B cell (primary cell): ENCODE results near the gene CHST11. TPM values are rescaled to one million over a fixed set of nuclear protein-coding genes. Genes with fewer than 3 reads are reported as not detected.
A peak's percentile ranks its signal among the peaks of the same experiment; 100 is the strongest.

Source experiments
- ATAC-seq: fragments of 200-7000 bp; cut with Tn5 transposase; one replicate; pipeline ENCODE4 v1.10.0; 2021; ENCODE audit warnings: low read depth, mild to moderate bottlenecking, moderate number of reproducible peaks, moderate library complexity
- CTCF ChIA-PET: fragments of 350-600 bp; sonication (Branson Sonifier 250); formaldehyde crosslinking; loops from one replicate; lab custom pipeline; 2021; ENCODE audit warnings: antibody characterized with exemption, inconsistent platforms; lab: Charles Lee
- POLR2A ChIA-PET: fragments of 350-600 bp; sonication (Branson Sonifier 250); formaldehyde crosslinking; loops from one replicate; lab custom pipeline; 2021; ENCODE audit warnings: antibody characterized with exemption; lab: Charles Lee
- DNase-seq: peaks from one replicate; pipeline ENCODE4 v3.0.0; 2013
- H2AFZ ChIP-seq: 2 replicates; pipeline ENCODE4 v1.6.1; 2012; ENCODE audit warnings: mild to moderate bottlenecking, low read depth, low read length; ENCODE audit not compliant: insufficient read depth, poor library complexity, severe bottlenecking
- H3K27ac ChIP-seq, 2 donors: 1 replicate in 1 of 2; 2 replicates in 1 of 2; pipeline ENCODE4 v1.5.1; 2012 to 2013; ENCODE audit warnings: low read length in 2 of 2, mild to moderate bottlenecking in 2 of 2, moderate library complexity in 1 of 2
- H3K27me3 ChIP-seq, 4 experiments: fragments of 200-600 bp in 1 of 4; sonication (generic) in 1 of 4; replicated peaks in 1 of 4; 1 replicate in 2 of 4; 2 replicates in 2 of 4; pipeline versions ENCODE4 v1.6.1 to v1.7.0; 2013 to 2016; ENCODE audit warnings: low read length in 3 of 4, mild to moderate bottlenecking in 2 of 4, mixed read lengths in 1 of 4, moderate library complexity in 1 of 4; ENCODE audit not compliant: insufficient read depth in 4 of 4, control insufficient read depth in 3 of 4; ENCODE audit errors: control extremely low read depth in 1 of 4
- H3K36me3 ChIP-seq, 2 experiments: replicated peaks in 1 of 2; 1 replicate in 1 of 2; 2 replicates in 1 of 2; pipeline versions ENCODE4 v1.6.1 to v1.7.1; 2013; ENCODE audit warnings: low read length in 1 of 2; ENCODE audit not compliant: insufficient read depth in 2 of 2, control insufficient read depth in 1 of 2; ENCODE audit errors: control extremely low read depth in 1 of 2, extremely low read depth in 1 of 2
- H3K4me1 ChIP-seq, 2 donors: fragments of 200-600 bp in 1 of 2; sonication (generic) in 1 of 2; 1 replicate in 1 of 2; 2 replicates in 1 of 2; pipeline versions ENCODE4 v1.5.1 to v1.6.1; 2013 to 2017; ENCODE audit warnings: low read length in 2 of 2; ENCODE audit not compliant: control insufficient read depth in 2 of 2, insufficient read depth in 2 of 2
- H3K4me2 ChIP-seq: replicated peaks from 2 replicates; pipeline ENCODE3; 2012; ENCODE audit warnings: mild to moderate bottlenecking, low read depth, low read length; ENCODE audit not compliant: poor library complexity, severe bottlenecking
- H3K4me3 ChIP-seq, 5 experiments: fragments of 200-600 bp in 1 of 5; sonication (generic) in 1 of 5; 1 replicate in 3 of 5; 2 replicates in 2 of 5; pipeline versions ENCODE4 v1.5.1 to v1.7.0; 2011 to 2016; ENCODE audit warnings: low read length in 4 of 5, mild to moderate bottlenecking in 4 of 5, low read depth in 2 of 5, control low read depth in 1 of 5, moderate library complexity in 1 of 5; ENCODE audit not compliant: insufficient read depth in 1 of 5; ENCODE audit errors: control extremely low read depth in 1 of 5, extremely low read depth in 1 of 5
- H3K79me2 ChIP-seq: fragments of 200-600 bp; sonication (generic); one replicate; pipeline ENCODE4 v1.6.0; 2016; ENCODE audit warnings: low read length; ENCODE audit not compliant: control insufficient read depth, insufficient read depth
- H3K9ac ChIP-seq: fragments of 200-600 bp; sonication (generic); 2 replicates; pipeline ENCODE4 v1.6.1; 2017; ENCODE audit warnings: mild to moderate bottlenecking, low read length, moderate library complexity
- H3K9me3 ChIP-seq, 3 donors: one replicate each; pipeline versions ENCODE4 v1.6.1 to v1.7.1; 2013; ENCODE audit warnings: low read length in 2 of 3; ENCODE audit not compliant: control insufficient read depth in 2 of 3, insufficient read depth in 1 of 3; ENCODE audit errors: control extremely low read depth in 1 of 3
- H4K20me1 ChIP-seq: 2 replicates; pipeline ENCODE4 v1.6.0; 2012; ENCODE audit warnings: mild to moderate bottlenecking, low read length; ENCODE audit not compliant: insufficient read depth, control insufficient read depth, poor library complexity, severe bottlenecking
- H3K27ac Mint-ChIP-seq: one replicate; pipeline ENCODE4 v1.8.0; 2021; ENCODE audit warnings: mixed read lengths
- H3K27me3 Mint-ChIP-seq: one replicate; pipeline ENCODE4 v1.8.0; 2021; ENCODE audit warnings: mixed read lengths
- H3K4me1 Mint-ChIP-seq: one replicate; pipeline ENCODE4 v1.8.0; 2021; ENCODE audit warnings: mixed read lengths
- H3K4me3 Mint-ChIP-seq: one replicate; pipeline ENCODE4 v1.8.0; 2021; ENCODE audit warnings: mixed read lengths
- H3K9me3 Mint-ChIP-seq: one replicate; pipeline ENCODE4 v1.8.0; 2022; ENCODE audit warnings: mixed read lengths; ENCODE audit not compliant: insufficient read depth
- CTCF ChIP-seq: fragments of 200-600 bp; IDR thresholded peaks from one replicate; pipeline ENCODE4 v1.8.0; 2022; ENCODE audit warnings: antibody characterized with exemption, mild to moderate bottlenecking
- EZH2 ChIP-seq: IDR thresholded peaks from 2 replicates; pipeline ENCODE4 v1.6.1; 2012; ENCODE audit warnings: borderline replicate concordance, low read depth, mild to moderate bottlenecking, moderate library complexity, low read length; ENCODE audit not compliant: insufficient read depth, poor library complexity, severe bottlenecking
- WGBS: methylation state at CpG from one replicate; pipeline ENCODE4 v1.1.5; 2013; ENCODE audit warnings: missing lambda C conversion rate; ENCODE audit not compliant: insufficient coverage; 5-methylcytosine and 5-hydroxymethylcytosine counted together
- intact Hi-C: fragments of 100-400 bp; cut with micrococcal nuclease; formaldehyde crosslinking; loops from one replicate; pipeline ENCODE4 v1.10.0; 2022
- polyA plus RNA-seq: library from polyadenylated mRNA; depleted of rRNA; stranded (reverse); fragments of >200 nt; gene quantifications from 2 replicates; pipeline ENCODE4 v1.2.3, GENCODE V29; 2012
- total RNA-seq, 2 donors: library from RNA; stranded (reverse); fragments of 120-200 nt in 1 of 2; gene quantifications; 1 replicate in 1 of 2; 2 replicates in 1 of 2; pipeline versions ENCODE4 v1.2.3 to v1.2.4, GENCODE V29; 2013 to 2022

CHST11 gene
- total and polyA plus RNA-seq, 2 donors (not counting 1 experiment from before 2014, with no cell fraction given): 46.3 to 152 TPM

GRCh38 chr12:104468371-104468770 lies 11.6 kb downstream of the CHST11 start:
- ChIA-PET POLR2A (interaction anchor here (0.6 to 2.0 kb wide), 2 partner anchors 10 to 72 kb away, joined by 3 to 5 read pairs; no protein-coding TSS in a partner anchor), CTCF (interaction anchor here (1.3 to 1.4 kb wide), 2 partner anchors 9 to 87 kb away, joined by 4 to 5 read pairs; no protein-coding TSS in a partner anchor)
- Mint-ChIP-seq H3K27ac (no peak overlapping the region), H3K9me3 (peaks cover 7% of the 10 kb centered on the region), H3K4me3 (no peak overlapping the region), H3K4me1 (peaks cover 88% of the 10 kb centered on the region), H3K27me3 (no peaks in the 10 kb centered on the region)
- Histone ChIP-seq H3K36me3 (no peaks in the 10 kb centered on the region), H3K79me2 (peaks cover 98% of the 10 kb centered on the region), H3K4me1 (peaks cover 93 to 97% of the 10 kb centered on the region in 2 donors), H3K9me3 (peaks cover 0 to 3% (median 0%) of the 10 kb centered on the region in 3 donors), H3K27ac (no peak overlapping the region), H3K27me3 (no peaks in the 10 kb centered on the region), H3K4me3 (no peak overlapping the region), H3K4me2 (no peak overlapping the region), H3K9ac (no peak overlapping the region), H2AFZ (no peak overlapping the region), H4K20me1 (no peaks in the 10 kb centered on the region)
- intact Hi-C loops: no loop called here
- DNase-seq: no peak
- WGBS: 100% methylated on average over 3 of the region's 5 CpGs
- ATAC-seq: no peak
- TF ChIP-seq EZH2: no peak
- TF ChIP-seq CTCF: no peak

GRCh38 chr12:104469066-104469465 lies 12.3 kb downstream of the CHST11 start:
- ChIA-PET POLR2A (no interaction called here), CTCF (interaction anchor here (1.0 to 1.4 kb wide), 3 partner anchors 8 to 87 kb away, joined by 4 to 5 read pairs (median 4); no protein-coding TSS in a partner anchor)
- Mint-ChIP-seq H3K27me3 (no peaks in the 10 kb centered on the region), H3K4me1 (peaks cover 89% of the 10 kb centered on the region), H3K4me3 (no peak overlapping the region), H3K27ac (peak overlapping the region; percentile 32), H3K9me3 (peaks cover 7% of the 10 kb centered on the region)
- Histone ChIP-seq H3K27ac (peak overlapping the region; percentile 7 to 9), H3K36me3 (no peaks in the 10 kb centered on the region), H3K27me3 (no peaks in the 10 kb centered on the region), H3K4me1 (peaks cover 93 to 97% of the 10 kb centered on the region in 2 donors), H3K9me3 (peaks cover 0 to 3% (median 0%) of the 10 kb centered on the region in 3 donors), H3K4me3 (no peak overlapping the region), H3K9ac (no peak overlapping the region), H3K79me2 (peaks cover 97% of the 10 kb centered on the region), H2AFZ (no peak overlapping the region), H4K20me1 (no peaks in the 10 kb centered on the region), H3K4me2 (peak overlapping the region; percentile 26)
- intact Hi-C loops: no loop called here
- TF ChIP-seq EZH2 (no peak), CTCF (no peak)
- DNase-seq: no peak
- 70% methylated on average over 1 of the region's 4 CpGs for WGBS
- no peak for ATAC-seq
